Neural crest cell (in vitro differentiated cells): Measurements from ENCODE around the gene ZNF385B. TPM values are rescaled to one million over a fixed set of nuclear protein-coding genes. Genes with fewer than 3 reads are reported as not detected.

Experiments
- DNase-seq: peaks from one replicate; pipeline ENCODE4 v3.0.0; 2021; ENCODE audit warnings: low read depth, mixed read lengths, low spot score
- H3K27ac Mint-ChIP-seq: one replicate; pipeline ENCODE4 v1.8.0; 2021; ENCODE audit warnings: mild to moderate bottlenecking, mixed read lengths; ENCODE audit not compliant: unreplicated experiment
- H3K27me3 Mint-ChIP-seq: 2 replicates; pipeline ENCODE4 v1.8.0; 2021; ENCODE audit warnings: low read depth, mild to moderate bottlenecking, mixed read lengths
- H3K36me3 Mint-ChIP-seq: 2 replicates; pipeline ENCODE4 v1.8.0; 2021; ENCODE audit warnings: low read depth, mild to moderate bottlenecking, mixed read lengths
- H3K4me1 Mint-ChIP-seq: 2 replicates; pipeline ENCODE4 v1.8.0; 2021; ENCODE audit warnings: mixed read lengths
- H3K4me3 Mint-ChIP-seq: one replicate; pipeline ENCODE4 v1.8.0; 2021; ENCODE audit warnings: mild to moderate bottlenecking, mixed read lengths
- H3K9me3 Mint-ChIP-seq: 2 replicates; pipeline ENCODE4 v1.8.0; 2021; ENCODE audit warnings: mixed read lengths
- CTCF ChIP-seq: fragments of 200-600 bp; sonication (generic); conservative IDR thresholded peaks from 2 replicates; pipeline ENCODE4 v1.5.0; 2021; ENCODE audit warnings: antibody characterized with exemption, mild to moderate bottlenecking
- total RNA-seq: library from RNA; stranded (reverse); gene quantifications from 2 replicates; pipeline ENCODE4 v1.2.1, GENCODE V29; 2021

ZNF385B gene
- total RNA-seq, 1 donor from 2014 or later = 2.1 TPM

- TF ChIP-seq CTCF = no peak
- no peak for DNase-seq
Measured at GRCh38 chr2:179428649-179429048, 432.8 kb downstream of the ZNF385B start.

GRCh38 chr2:179427065-179427464, 434.3 kb downstream of the ZNF385B start:
- DNase-seq = no peak
- H3K27me3 Mint-ChIP-seq = peaks cover 4% of the 10 kb centered on the region
- H3K4me3 Mint-ChIP-seq = no peak overlapping the region

More at GRCh38 chr2:179428649-179429048, 432.8 kb downstream of the ZNF385B start:
- Mint-ChIP-seq H3K4me3 (no peak overlapping the region), H3K36me3 (no peaks in the 10 kb centered on the region), H3K9me3 (no peaks in the 10 kb centered on the region), H3K27ac (no peak overlapping the region), H3K4me1 (peaks cover 17% of the 10 kb centered on the region), H3K27me3 (peaks cover 4% of the 10 kb centered on the region)

GRCh38 chr2:179424571-179424970, 436.8 kb downstream of the ZNF385B start:
- TF ChIP-seq CTCF = no peak
- no peak overlapping the region for H3K27ac Mint-ChIP-seq
- no peaks in the 10 kb centered on the region for H3K36me3 Mint-ChIP-seq
- H3K9me3 Mint-ChIP-seq = no peaks in the 10 kb centered on the region
- DNase-seq = no peak
- peaks cover 17% of the 10 kb centered on the region for H3K4me1 Mint-ChIP-seq
- peaks cover 4% of the 10 kb centered on the region for H3K27me3 Mint-ChIP-seq
- H3K4me3 Mint-ChIP-seq = no peak overlapping the region

More at GRCh38 chr2:179427065-179427464, 434.3 kb downstream of the ZNF385B start:
- Mint-ChIP-seq H3K4me1 (peaks cover 17% of the 10 kb centered on the region), H3K36me3 (no peaks in the 10 kb centered on the region), H3K27ac (no peak overlapping the region), H3K9me3 (no peaks in the 10 kb centered on the region)
- TF ChIP-seq CTCF = no peak

GRCh38 chr2:179422037-179422643, 439.3 kb downstream of the ZNF385B start:
- Mint-ChIP-seq H3K4me3 (no peak overlapping the region), H3K9me3 (no peaks in the 10 kb centered on the region), H3K4me1 (no peaks in the 10 kb centered on the region), H3K27ac (no peak overlapping the region), H3K27me3 (no peaks in the 10 kb centered on the region), H3K36me3 (no peaks in the 10 kb centered on the region)
- DNase-seq = peak; percentile 74
- TF ChIP-seq CTCF = peak; percentile 88

- no peak for DNase-seq
- H3K4me1 Mint-ChIP-seq = no peaks in the 10 kb centered on the region
- H3K27ac Mint-ChIP-seq = no peak overlapping the region
- no peaks in the 10 kb centered on the region for H3K36me3 Mint-ChIP-seq
- H3K27me3 Mint-ChIP-seq = no peaks in the 10 kb centered on the region
- H3K4me3 Mint-ChIP-seq = no peak overlapping the region
- H3K9me3 Mint-ChIP-seq = no peaks in the 10 kb centered on the region
- no peak for TF ChIP-seq CTCF
Measured at GRCh38 chr2:179417436-179417949, 443.9 kb downstream of the ZNF385B start.
